ENCODE measurements around the gene AP3M1. TPM values are rescaled to one million over a fixed set of nuclear protein-coding genes. Genes with fewer than 3 reads are reported as not detected.

The AP3M1 gene
- total RNA-seq, 1 experiment from 2014 or later, result 52.6 TPM

- intact Hi-C loops (cut with micrococcal nuclease; ENCODE audit: unreplicated experiment), result loop anchor here (1.0 to 2.0 kb wide), 3 partner anchors 26 to 79 kb away; no protein-coding TSS in a partner anchor
- Mint-ChIP-seq H3K9me3 (ENCODE audit: low read depth, unreplicated experiment) (no peaks in the 10 kb centered on the region), H3K27me3 (ENCODE audit: unreplicated experiment) (no peaks in the 10 kb centered on the region), H3K4me1 (ENCODE audit: low read depth, unreplicated experiment) (peaks cover 70% of the 10 kb centered on the region), H3K36me3 (ENCODE audit: insufficient read depth, unreplicated experiment) (peaks cover 67% of the 10 kb centered on the region), H3K27ac (ENCODE audit: unreplicated experiment) (peak overlapping the region; percentile 95), H3K4me3 (ENCODE audit: low read depth, unreplicated experiment) (no peak overlapping the region)
- DNase-seq, result no peak
- CTCF ChIA-PET, result interaction anchor here (1.1 to 3.2 kb wide), 5 partner anchors 32 to 194 kb away, joined by 3 to 13 read pairs (median 10); no protein-coding TSS in a partner anchor
- no TSS peak for BruUV-seq (replicated peaks)
- TF ChIP-seq CTCF (IDR thresholded peaks at IDR 0.05; ENCODE audit: unreplicated experiment), result no peak
Measured at GRCh38 chr10:74079936-74080590, 70.6 kb downstream of the AP3M1 start.

DNA sequence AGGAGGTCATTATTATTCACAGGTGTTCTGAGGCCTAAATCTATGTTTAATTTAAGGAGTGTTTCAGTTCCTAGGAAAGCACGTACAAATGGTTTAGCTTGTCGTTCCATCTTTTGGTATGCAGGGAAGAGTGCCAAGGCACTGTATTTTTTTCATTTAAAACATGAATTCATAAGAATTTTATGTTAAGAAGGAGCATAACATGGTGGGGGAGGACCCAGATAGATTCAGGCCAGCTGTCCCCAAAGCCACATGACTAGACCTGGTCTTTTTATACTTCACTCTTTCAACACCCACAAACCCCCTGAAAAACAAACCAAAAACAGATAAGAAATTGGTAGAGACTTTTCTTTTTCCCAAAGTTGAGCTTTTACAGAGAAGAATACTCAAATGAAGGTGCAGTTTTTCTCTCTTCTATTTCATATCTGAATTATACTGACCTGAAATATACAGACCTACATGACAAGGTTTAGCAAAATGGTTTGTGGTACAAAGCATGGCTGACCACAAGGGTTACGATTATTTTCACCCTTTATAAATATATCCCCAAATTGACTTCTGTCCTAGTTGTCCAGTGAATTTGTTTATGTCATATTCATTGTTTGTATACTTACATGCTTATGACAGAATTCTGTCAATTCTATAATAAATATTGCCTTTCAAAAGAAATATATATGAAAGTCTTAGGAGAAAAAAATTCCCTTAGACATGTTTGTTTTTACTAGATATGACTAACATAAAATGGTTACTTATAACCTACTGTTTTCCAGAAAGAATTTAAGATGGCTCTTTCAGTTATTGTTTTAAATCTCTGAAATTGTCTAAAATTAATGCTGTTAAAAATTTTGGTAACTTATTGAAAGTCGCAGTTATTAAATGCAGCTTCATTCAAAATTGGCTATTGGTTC is 71.3 kb downstream of the AP3M1 start:
- Mint-ChIP-seq H3K9me3 (ENCODE audit: low read depth, unreplicated experiment) (no peaks in the 10 kb centered on the region), H3K4me1 (ENCODE audit: low read depth, unreplicated experiment) (peaks cover 78% of the 10 kb centered on the region), H3K27ac (ENCODE audit: unreplicated experiment) (peak overlapping the region; percentile 95), H3K36me3 (ENCODE audit: insufficient read depth, unreplicated experiment) (peaks cover 67% of the 10 kb centered on the region), H3K27me3 (ENCODE audit: unreplicated experiment) (no peaks in the 10 kb centered on the region), H3K4me3 (ENCODE audit: low read depth, unreplicated experiment) (peak overlapping the region; percentile 23)
- no TSS peak for BruUV-seq (replicated peaks)
- intact Hi-C loops (cut with micrococcal nuclease; ENCODE audit: unreplicated experiment), result loop anchor here (1.0 kb wide), 1 partner anchor 25 kb away; no protein-coding TSS in a partner anchor
- DNase-seq, result no peak
- CTCF ChIA-PET, result interaction anchor here (1.2 to 3.2 kb wide), 5 partner anchors 31 to 193 kb away, joined by 4 to 13 read pairs (median 10); no protein-coding TSS in a partner anchor
- no peak for TF ChIP-seq CTCF (IDR thresholded peaks at IDR 0.05; ENCODE audit: unreplicated experiment)

DNA sequence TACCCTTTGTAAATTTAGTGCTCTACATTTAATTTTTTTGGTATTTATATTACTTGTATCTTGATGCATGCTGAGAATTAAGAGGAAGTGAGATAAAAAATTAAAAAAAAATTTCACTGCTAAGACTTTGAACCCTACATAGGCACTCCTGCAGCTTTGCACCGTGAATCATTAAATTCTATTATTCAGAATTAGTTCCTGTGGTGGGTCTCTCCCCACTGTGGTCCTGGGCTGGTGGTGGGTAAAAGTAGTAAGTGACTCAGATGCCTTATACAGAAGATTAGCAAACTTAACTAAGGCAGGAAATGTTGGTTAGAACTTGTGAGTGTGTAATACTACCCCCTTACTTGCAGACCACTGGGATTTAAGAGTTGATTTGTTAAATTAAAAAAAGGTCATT is 72.6 kb downstream of the AP3M1 start:
- peaks cover 91% of the 10 kb centered on the region for H3K4me1 Mint-ChIP-seq (ENCODE audit: low read depth, unreplicated experiment)
- CTCF ChIA-PET, result interaction anchor here (0.9 to 1.2 kb wide), 4 partner anchors 13 to 120 kb away, joined by 3 to 4 read pairs (median 4); no protein-coding TSS in a partner anchor
- H3K36me3 Mint-ChIP-seq (ENCODE audit: insufficient read depth, unreplicated experiment), result peaks cover 79% of the 10 kb centered on the region
- BruUV-seq (replicated peaks), result no TSS peak
- no peak for TF ChIP-seq CTCF (IDR thresholded peaks at IDR 0.05; ENCODE audit: unreplicated experiment)
- H3K27me3 Mint-ChIP-seq (ENCODE audit: unreplicated experiment), result no peaks in the 10 kb centered on the region
- H3K27ac Mint-ChIP-seq (ENCODE audit: unreplicated experiment), result peak overlapping the region; percentile 95
- no peaks in the 10 kb centered on the region for H3K9me3 Mint-ChIP-seq (ENCODE audit: low read depth, unreplicated experiment)
- intact Hi-C loops (cut with micrococcal nuclease; ENCODE audit: unreplicated experiment), result no loop called here
- peak overlapping the region; percentile 23 for H3K4me3 Mint-ChIP-seq (ENCODE audit: low read depth, unreplicated experiment)
- DNase-seq, result peak; percentile 65

- Mint-ChIP-seq H3K4me1 (ENCODE audit: low read depth, unreplicated experiment) (peaks cover 94% of the 10 kb centered on the region), H3K27me3 (ENCODE audit: unreplicated experiment) (no peaks in the 10 kb centered on the region), H3K4me3 (ENCODE audit: low read depth, unreplicated experiment) (peak overlapping the region; percentile 23), H3K9me3 (ENCODE audit: low read depth, unreplicated experiment) (no peaks in the 10 kb centered on the region), H3K36me3 (ENCODE audit: insufficient read depth, unreplicated experiment) (peaks cover 83% of the 10 kb centered on the region), H3K27ac (ENCODE audit: unreplicated experiment) (peak overlapping the region; percentile 95)
- no TSS peak for BruUV-seq (replicated peaks)
- intact Hi-C loops (cut with micrococcal nuclease; ENCODE audit: unreplicated experiment), result no loop called here
- TF ChIP-seq CTCF (IDR thresholded peaks at IDR 0.05; ENCODE audit: unreplicated experiment), result no peak
- peak; percentile 29 for DNase-seq
- CTCF ChIA-PET, result interaction anchor here (0.9 to 1.8 kb wide), 4 partner anchors 12 to 121 kb away, joined by 3 to 6 read pairs (median 4); no protein-coding TSS in a partner anchor
Measured at GRCh38 chr10:74077416-74077815, 73.2 kb downstream of the AP3M1 start.

Measured in Calu3 (cell line).